RCC 7860 (cell line): ENCODE results near the gene TEX264.
"Not testable (repeated sequence)": the region's sequence is repeated elsewhere in the genome, so short reads cannot be mapped to it uniquely, and the experiment has no call there.

ENCODE experiments used
- DNase-seq: peaks from one replicate; pipeline ENCODE4 v3.0.0-alpha.2; 2015; ENCODE audit warnings: low spot score
- FAIRE-seq: peaks from 2 replicates; lab custom pipeline; 2012; peaks lifted over from hg19 to GRCh38; lab: Jason Lieb, UNC

TEX264 gene

GRCh38 chr3:51742978-51743377 lies 71.9 kb downstream of the TEX264 start:
- FAIRE-seq, DNase-seq: not testable (repeated sequence)

GRCh38 chr3:51747840-51748239 lies 76.8 kb downstream of the TEX264 start:
- FAIRE-seq (no peak), DNase-seq (no peak)

GRCh38 chr3:51748327-51748726 lies 77.3 kb downstream of the TEX264 start:
- DNase-seq, result no peak
- no peak for FAIRE-seq

- FAIRE-seq (no peak), DNase-seq (no peak)
These were observed 79.8 kb downstream of the TEX264 start for GRCh38 chr3:51750878-51751277.

GRCh38 chr3:51751287-51751686 lies 80.2 kb downstream of the TEX264 start:
- DNase-seq (no peak), FAIRE-seq (no peak)
